ENCODE data around the gene ATXN7. TPM values are rescaled to one million over a fixed set of nuclear protein-coding genes. Genes with fewer than 3 reads are reported as not detected.
A peak's percentile ranks its signal among the peaks of the same experiment; 100 is the strongest.

The ATXN7 gene
- total RNA-seq, 4 donors from 2014 or later, result 6.1 to 28.2 (median 20.2) TPM

DNA sequence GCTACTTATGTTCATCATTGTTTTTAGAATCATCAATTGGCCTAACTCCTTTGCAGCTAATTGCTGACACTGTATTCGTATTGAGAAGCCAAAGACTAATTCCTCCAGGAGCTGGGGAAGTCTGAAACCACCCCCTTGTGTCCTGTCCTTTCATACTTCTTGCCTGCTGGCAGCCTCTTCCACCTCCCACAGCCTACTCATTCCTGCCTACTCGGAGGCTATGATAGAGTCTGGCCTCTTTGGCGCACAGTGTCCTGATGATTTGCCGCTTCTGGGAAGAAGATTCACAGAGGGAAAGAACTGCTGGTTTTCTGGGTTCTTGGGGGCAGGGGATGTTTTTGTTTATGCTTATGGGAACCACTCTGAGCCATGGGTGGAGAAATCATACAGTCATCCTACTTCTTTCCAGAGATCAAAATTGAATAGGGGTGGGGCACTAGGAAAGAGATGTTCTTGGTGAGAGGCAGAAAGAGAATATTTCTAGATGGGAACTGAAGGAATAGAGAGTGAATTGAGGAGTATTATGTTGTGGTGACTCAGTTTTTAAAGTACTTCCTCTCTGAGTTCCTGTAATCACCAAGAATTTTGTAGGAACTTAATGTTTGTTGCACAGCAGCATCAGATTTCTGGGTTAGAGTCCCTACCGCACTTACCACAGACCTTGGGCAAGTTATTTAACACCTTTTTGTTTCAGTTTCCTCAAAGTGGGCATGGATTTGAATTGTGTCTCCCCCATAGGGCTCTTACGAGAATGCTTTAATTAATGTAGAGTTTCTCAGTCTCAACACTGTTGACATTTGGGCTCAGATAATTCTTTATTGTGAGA is 70.6 kb downstream of the ATXN7 start:
- no peak for DNase-seq
- peaks cover 0 to 59% (median 25%) of the 10 kb centered on the region in 3 donors for H3K4me1 ChIP-seq
- TF ChIP-seq, protein P1, sequence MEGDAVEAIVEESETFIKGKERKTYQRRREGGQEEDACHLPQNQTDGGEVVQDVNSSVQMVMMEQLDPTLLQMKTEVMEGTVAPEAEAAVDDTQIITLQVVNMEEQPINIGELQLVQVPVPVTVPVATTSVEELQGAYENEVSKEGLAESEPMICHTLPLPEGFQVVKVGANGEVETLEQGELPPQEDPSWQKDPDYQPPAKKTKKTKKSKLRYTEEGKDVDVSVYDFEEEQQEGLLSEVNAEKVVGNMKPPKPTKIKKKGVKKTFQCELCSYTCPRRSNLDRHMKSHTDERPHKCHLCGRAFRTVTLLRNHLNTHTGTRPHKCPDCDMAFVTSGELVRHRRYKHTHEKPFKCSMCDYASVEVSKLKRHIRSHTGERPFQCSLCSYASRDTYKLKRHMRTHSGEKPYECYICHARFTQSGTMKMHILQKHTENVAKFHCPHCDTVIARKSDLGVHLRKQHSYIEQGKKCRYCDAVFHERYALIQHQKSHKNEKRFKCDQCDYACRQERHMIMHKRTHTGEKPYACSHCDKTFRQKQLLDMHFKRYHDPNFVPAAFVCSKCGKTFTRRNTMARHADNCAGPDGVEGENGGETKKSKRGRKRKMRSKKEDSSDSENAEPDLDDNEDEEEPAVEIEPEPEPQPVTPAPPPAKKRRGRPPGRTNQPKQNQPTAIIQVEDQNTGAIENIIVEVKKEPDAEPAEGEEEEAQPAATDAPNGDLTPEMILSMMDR (IDR thresholded peaks at IDR 0.05), result no peak
- no peak for TF ChIP-seq POLR2A (IDR thresholded peaks at IDR 0.05)
- H3K36me3 ChIP-seq, result peaks cover 0 to 33% (median 0%) of the 10 kb centered on the region in 3 donors
- 70 to 72% methylated on average over 6 of the region's 6 CpGs for WGBS, 2 donors
- H3K27ac ChIP-seq, result peak overlapping the region in 1 of 4 donors; percentile 41
- H3K27me3 ChIP-seq, result no peaks in the 10 kb centered on the region
- H3K9me3 ChIP-seq, result no peaks in the 10 kb centered on the region
- intact Hi-C loops (cut with DNase I), result no loop called here
- H3K4me3 ChIP-seq, result no peak overlapping the region

DNA sequence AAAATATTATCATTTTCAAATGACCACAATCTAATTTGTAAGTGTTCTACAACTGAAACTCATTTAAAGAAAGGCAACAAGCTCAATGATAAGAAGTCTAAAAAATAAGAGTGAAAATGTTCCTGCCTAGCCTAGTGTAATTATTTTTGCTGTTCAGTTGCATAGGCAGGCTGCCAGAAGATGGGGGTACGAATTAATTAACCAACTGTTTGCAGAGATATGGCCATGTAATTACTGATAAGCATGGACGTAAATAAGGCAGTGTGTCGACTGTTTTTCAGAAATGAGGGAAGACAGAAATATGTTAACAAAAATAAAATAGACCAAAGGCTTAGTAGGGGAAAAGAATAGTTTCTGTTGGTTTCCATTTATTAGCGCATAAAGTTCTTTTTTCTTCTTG is 73.3 kb downstream of the ATXN7 start:
- no peak overlapping the region for H3K27ac ChIP-seq
- no peak for TF ChIP-seq POLR2A (IDR thresholded peaks at IDR 0.05)
- TF ChIP-seq, protein P1 (IDR thresholded peaks at IDR 0.05), result no peak
- H3K4me3 ChIP-seq, result no peak overlapping the region
- 82 to 84% methylated on average over 4 of the region's 4 CpGs for WGBS, 2 donors
- peaks cover 0 to 18% (median 0%) of the 10 kb centered on the region in 3 donors for H3K36me3 ChIP-seq
- no peaks in the 10 kb centered on the region for H3K9me3 ChIP-seq
- DNase-seq, result no peak
- H3K4me1 ChIP-seq, result peaks cover 0 to 71% (median 24%) of the 10 kb centered on the region in 3 donors
- no peaks in the 10 kb centered on the region for H3K27me3 ChIP-seq
- intact Hi-C loops (cut with DNase I), result no loop called here

DNA sequence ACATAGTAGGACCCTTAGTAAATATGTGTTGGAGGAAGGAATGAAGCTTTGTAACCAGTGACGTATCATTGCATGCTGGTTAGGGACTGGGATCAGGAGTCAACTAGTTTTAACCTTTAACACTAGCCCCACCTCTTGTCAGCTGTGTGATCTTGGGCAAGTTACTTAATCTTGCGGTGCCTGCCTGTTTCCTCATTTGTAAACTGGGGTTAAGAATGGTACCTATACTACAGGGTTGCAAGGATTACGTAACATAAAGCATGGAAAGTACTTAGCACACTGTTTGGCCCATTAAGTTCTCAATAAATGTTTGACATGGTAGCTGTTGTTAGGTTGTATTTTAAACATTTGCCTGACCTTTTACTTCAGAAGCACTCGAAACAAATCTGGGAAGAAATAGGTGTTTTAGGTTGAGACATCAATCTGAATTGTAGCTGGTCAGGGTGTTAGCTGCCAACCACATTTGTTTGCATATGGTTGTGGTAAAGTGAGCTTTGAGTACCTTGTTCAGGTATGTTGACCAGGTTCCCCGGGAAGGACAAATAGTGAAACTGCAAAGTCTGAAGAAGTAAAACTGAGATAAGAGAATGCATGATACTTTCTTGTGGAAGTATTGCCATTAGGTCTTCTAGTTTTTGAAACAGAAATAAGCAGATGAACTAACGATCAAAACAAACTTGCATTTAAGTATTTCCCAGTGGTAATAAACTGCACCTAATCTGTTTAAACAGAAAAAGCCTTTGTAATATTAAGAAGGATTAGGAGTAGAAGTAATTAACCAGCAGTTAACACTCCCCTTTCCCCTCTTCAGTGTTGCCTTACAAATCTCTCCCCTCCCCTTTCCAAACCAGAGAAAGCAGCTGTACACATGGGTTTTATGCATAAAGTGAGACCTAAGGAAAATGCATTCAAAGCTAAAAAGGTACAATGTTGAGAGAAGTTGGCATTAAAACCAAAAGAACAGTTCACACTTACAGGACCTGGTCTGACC is 74.3 kb downstream of the ATXN7 start:
- intact Hi-C loops (cut with DNase I), result no loop called here
- 64 to 66% methylated on average over 6 of the region's 6 CpGs for WGBS, 2 donors
- H3K4me1 ChIP-seq, result peaks cover 0 to 61% (median 15%) of the 10 kb centered on the region in 3 donors

DNA sequence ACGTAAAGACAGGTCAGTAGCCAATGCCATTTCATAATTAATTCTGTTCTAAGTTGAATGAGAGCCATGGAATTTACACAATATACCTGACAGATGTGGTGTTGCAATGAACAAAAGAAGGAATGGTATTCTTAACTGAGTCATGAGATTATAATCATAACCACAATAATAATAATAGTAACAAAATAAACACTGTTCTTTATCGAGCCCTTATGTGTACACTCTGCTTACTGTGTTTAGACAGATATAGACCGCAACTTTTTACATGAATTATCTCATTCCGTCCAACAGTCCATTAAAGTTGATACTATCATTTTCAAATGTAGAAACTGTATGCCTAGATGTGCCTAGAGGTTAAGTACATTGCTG is 76.7 kb downstream of the ATXN7 start:
- intact Hi-C loops (cut with DNase I), result no loop called here
- TF ChIP-seq POLR2A (IDR thresholded peaks at IDR 0.05), result no peak
- TF ChIP-seq, protein P1 (IDR thresholded peaks at IDR 0.05), result no peak
- H3K4me1 ChIP-seq, result peaks cover 0 to 43% (median 4%) of the 10 kb centered on the region in 3 donors
- peaks cover 0 to 23% (median 0%) of the 10 kb centered on the region in 3 donors for H3K36me3 ChIP-seq
- no peaks in the 10 kb centered on the region for H3K27me3 ChIP-seq
- no peak for DNase-seq
- no peaks in the 10 kb centered on the region for H3K9me3 ChIP-seq
- 40 to 46% methylated on average over 4 of the region's 4 CpGs for WGBS, 2 donors
- no peak overlapping the region for H3K27ac ChIP-seq
- no peak overlapping the region for H3K4me3 ChIP-seq

More for the DNA sequence above, 74.3 kb downstream of the ATXN7 start:
- Histone ChIP-seq H3K9me3 (no peaks in the 10 kb centered on the region), H3K27ac (no peak overlapping the region), H3K4me3 (no peak overlapping the region), H3K27me3 (no peaks in the 10 kb centered on the region), H3K36me3 (peaks cover 0 to 18% (median 0%) of the 10 kb centered on the region in 3 donors)
- TF ChIP-seq, protein P1 (IDR thresholded peaks at IDR 0.05), result no peak
- TF ChIP-seq POLR2A (IDR thresholded peaks at IDR 0.05), result no peak
- no peak for DNase-seq

Data from esophagus squamous epithelium (tissue), 5 donors.